Mesendoderm (in vitro differentiated cells): ENCODE results near the gene DOK6.

Source experiments
- DNase-seq: peaks from one replicate; pipeline ENCODE4 v3.0.0; 2013
- H2AK5ac ChIP-seq: 2 replicates; pipeline ENCODE4 v1.6.1; 2013; ENCODE audit warnings: low read length, inconsistent platforms
- H2BK120ac ChIP-seq: 2 replicates; pipeline ENCODE4 v1.6.1; 2013; ENCODE audit warnings: low read depth, mild to moderate bottlenecking, low read length, moderate library complexity, mixed read lengths
- H2BK15ac ChIP-seq: replicated peaks from 2 replicates; pipeline ENCODE4 v1.6.1; 2013; ENCODE audit warnings: low read depth, mild to moderate bottlenecking, moderate library complexity
- H2BK5ac ChIP-seq: 2 replicates; pipeline ENCODE4 v1.6.1; 2013; ENCODE audit warnings: low read length, inconsistent platforms
- H3K18ac ChIP-seq: 2 replicates; pipeline ENCODE4 v1.6.1; 2013; ENCODE audit warnings: mild to moderate bottlenecking, low read length, mixed read lengths
- H3K23ac ChIP-seq: one replicate; pipeline ENCODE4 v1.6.1; 2013; ENCODE audit warnings: low read length
- H3K27ac ChIP-seq: 2 replicates; pipeline ENCODE4 v1.5.1; 2013; ENCODE audit warnings: low read depth, mild to moderate bottlenecking, inconsistent platforms, low read length, moderate library complexity
- H3K27me3 ChIP-seq: 2 replicates; pipeline ENCODE4 v1.6.1; 2013; ENCODE audit warnings: low read length, control low read depth, mild to moderate bottlenecking, inconsistent platforms; ENCODE audit not compliant: insufficient read depth, poor library complexity
- H3K36me3 ChIP-seq: 2 replicates; pipeline ENCODE4 v1.6.1; 2013; ENCODE audit warnings: low read length, inconsistent platforms; ENCODE audit not compliant: control insufficient read depth, insufficient read depth
- H3K4ac ChIP-seq: one replicate; pipeline ENCODE4 v1.6.1; 2013; ENCODE audit warnings: low read depth, mild to moderate bottlenecking, low read length, moderate library complexity
- H3K4me1 ChIP-seq: 2 replicates; pipeline ENCODE4 v1.6.1; 2013; ENCODE audit warnings: low read depth, low read length, inconsistent platforms; ENCODE audit not compliant: control insufficient read depth
- H3K4me2 ChIP-seq: 2 replicates; pipeline ENCODE4 v1.6.1; 2013; ENCODE audit warnings: low read length
- H3K4me3 ChIP-seq: 2 replicates; pipeline ENCODE4 v1.5.1; 2013; ENCODE audit warnings: mild to moderate bottlenecking, low read length
- H3K56ac ChIP-seq: one replicate; pipeline ENCODE4 v1.6.1; 2013; ENCODE audit warnings: low read length
- H3K79me1 ChIP-seq: 2 replicates; pipeline ENCODE4 v1.6.1; 2013; ENCODE audit warnings: low read length, inconsistent platforms
- H3K79me2 ChIP-seq: 2 replicates; pipeline ENCODE4 v1.6.1; 2013; ENCODE audit warnings: mild to moderate bottlenecking, low read length; ENCODE audit not compliant: control insufficient read depth, insufficient read depth
- H3K9ac ChIP-seq: 2 replicates; pipeline ENCODE4 v1.6.1; 2013; ENCODE audit warnings: low read length, inconsistent platforms
- H4K5ac ChIP-seq: one replicate; pipeline ENCODE4 v1.6.1; 2013; ENCODE audit warnings: low read length
- H4K8ac ChIP-seq: one replicate; pipeline ENCODE4 v1.6.1; 2013; ENCODE audit warnings: low read depth, mild to moderate bottlenecking, control low read depth, low read length, moderate library complexity
- WGBS: extraction: QIAGEN DNeasy Blood & Tissue Kit; methylation state at CpG from one replicate; pipeline ENCODE4 v1.1.7; 2013; ENCODE audit warnings: low lambda C conversion rate, missing lambda C conversion rate; ENCODE audit not compliant: insufficient coverage; ENCODE audit errors: extremely low coverage; 5-methylcytosine and 5-hydroxymethylcytosine counted together

Gene DOK6

GRCh38 chr18:69626171-69626570, 225.5 kb downstream of the DOK6 start:
- Histone ChIP-seq H3K4me3 (no peak overlapping the region), H2BK120ac (no peak overlapping the region), H3K18ac (no peak overlapping the region), H2BK15ac (no peak overlapping the region), H4K8ac (no peak overlapping the region), H3K36me3 (no peaks in the 10 kb centered on the region), H4K5ac (no peak overlapping the region), H3K23ac (no peak overlapping the region), H3K4me2 (no peak overlapping the region), H3K56ac (no peak overlapping the region), H2AK5ac (no peak overlapping the region), H3K79me1 (no peaks in the 10 kb centered on the region), H3K4ac (no peak overlapping the region), H3K9ac (no peak overlapping the region), H3K4me1 (no peaks in the 10 kb centered on the region), H3K27me3 (no peaks in the 10 kb centered on the region), H3K27ac (no peak overlapping the region), H2BK5ac (no peak overlapping the region), H3K79me2 (no peaks in the 10 kb centered on the region)
- no peak for DNase-seq
- no CpG with 5 or more reads among the region's 3 CpGs for WGBS

GRCh38 chr18:69626643-69627242, 226.1 kb downstream of the DOK6 start:
- no peak overlapping the region for H2BK15ac ChIP-seq
- H4K5ac ChIP-seq = no peak overlapping the region
- no peaks in the 10 kb centered on the region for H3K4me1 ChIP-seq
- no peak overlapping the region for H2AK5ac ChIP-seq
- no peak overlapping the region for H3K23ac ChIP-seq
- WGBS = no CpG with 5 or more reads among the region's 4 CpGs
- no peak overlapping the region for H3K56ac ChIP-seq
- H3K79me1 ChIP-seq = no peaks in the 10 kb centered on the region
- no peak overlapping the region for H3K4me3 ChIP-seq
- DNase-seq = no peak
- no peaks in the 10 kb centered on the region for H3K27me3 ChIP-seq
- H3K27ac ChIP-seq = no peak overlapping the region
- H3K79me2 ChIP-seq = no peaks in the 10 kb centered on the region
- no peak overlapping the region for H3K4ac ChIP-seq
- no peak overlapping the region for H4K8ac ChIP-seq
- no peak overlapping the region for H2BK5ac ChIP-seq
- H2BK120ac ChIP-seq = no peak overlapping the region
- no peaks in the 10 kb centered on the region for H3K36me3 ChIP-seq
- H3K9ac ChIP-seq = no peak overlapping the region
- no peak overlapping the region for H3K18ac ChIP-seq
- no peak overlapping the region for H3K4me2 ChIP-seq

GRCh38 chr18:69628774-69629359, 228.2 kb downstream of the DOK6 start:
- no CpG with 5 or more reads among the region's 2 CpGs for WGBS
- no peak overlapping the region for H3K4me3 ChIP-seq
- H3K36me3 ChIP-seq = no peaks in the 10 kb centered on the region

GRCh38 chr18:69631281-69631680, 230.6 kb downstream of the DOK6 start:
- Histone ChIP-seq H3K18ac (no peak overlapping the region), H4K5ac (no peak overlapping the region), H3K27ac (no peak overlapping the region), H3K56ac (no peak overlapping the region), H3K4ac (no peak overlapping the region), H3K4me2 (no peak overlapping the region), H4K8ac (no peak overlapping the region), H3K23ac (no peak overlapping the region), H3K36me3 (no peaks in the 10 kb centered on the region), H3K9ac (no peak overlapping the region), H3K4me1 (no peaks in the 10 kb centered on the region), H2BK15ac (no peak overlapping the region), H3K4me3 (no peak overlapping the region), H2BK120ac (no peak overlapping the region), H3K79me2 (no peaks in the 10 kb centered on the region), H2AK5ac (no peak overlapping the region), H3K79me1 (no peaks in the 10 kb centered on the region), H3K27me3 (no peaks in the 10 kb centered on the region), H2BK5ac (no peak overlapping the region)
- WGBS = no CpG with 5 or more reads among the region's 3 CpGs
- no peak for DNase-seq

More at GRCh38 chr18:69628774-69629359, 228.2 kb downstream of the DOK6 start:
- Histone ChIP-seq H4K5ac (no peak overlapping the region), H3K56ac (no peak overlapping the region), H3K79me2 (no peaks in the 10 kb centered on the region), H3K4me2 (no peak overlapping the region), H3K4ac (no peak overlapping the region), H3K27ac (no peak overlapping the region), H3K9ac (no peak overlapping the region), H4K8ac (peak overlapping the region; percentile 56), H3K27me3 (no peaks in the 10 kb centered on the region), H2BK5ac (no peak overlapping the region), H2BK120ac (no peak overlapping the region), H3K79me1 (no peaks in the 10 kb centered on the region), H2AK5ac (no peak overlapping the region), H3K18ac (no peak overlapping the region), H3K23ac (no peak overlapping the region), H3K4me1 (no peaks in the 10 kb centered on the region), H2BK15ac (no peak overlapping the region)
- no peak for DNase-seq

GRCh38 chr18:69635482-69635881, 234.8 kb downstream of the DOK6 start:
- Histone ChIP-seq H3K4ac (no peak overlapping the region), H3K79me2 (no peaks in the 10 kb centered on the region), H3K18ac (no peak overlapping the region), H3K4me3 (no peak overlapping the region), H3K27me3 (no peaks in the 10 kb centered on the region), H3K23ac (no peak overlapping the region), H3K4me1 (no peaks in the 10 kb centered on the region), H3K9ac (no peak overlapping the region), H2BK120ac (no peak overlapping the region), H3K36me3 (no peaks in the 10 kb centered on the region), H3K79me1 (no peaks in the 10 kb centered on the region), H3K4me2 (no peak overlapping the region), H2AK5ac (no peak overlapping the region), H2BK15ac (no peak overlapping the region), H4K5ac (no peak overlapping the region), H2BK5ac (no peak overlapping the region), H4K8ac (no peak overlapping the region), H3K27ac (no peak overlapping the region), H3K56ac (no peak overlapping the region)
- no CpG with 5 or more reads among the region's 2 CpGs for WGBS
- DNase-seq = no peak
